HCT116 (cell line): Measurements from ENCODE around the gene ARFGEF3. TPM values are rescaled to one million over a fixed set of nuclear protein-coding genes. Genes with fewer than 3 reads are reported as not detected.

Experiments used
- ATAC-seq: fragments of 200-7000 bp; cut with Tn5 transposase; 2 replicates; pipeline ENCODE4 v1.9.1; 2020; ENCODE audit warnings: mild to moderate bottlenecking, moderate library complexity
- BruUV-seq: library from RNA; stranded (reverse); fragments of 400-500 nt; replicated peaks from 2 replicates; lab custom pipeline; 2021; lab: Mats Ljungman, UMichigan
- CTCF ChIA-PET: fragments of 300-600 bp; sonication (Branson Sonifier 250); formaldehyde crosslinking; loops from one replicate; lab custom pipeline; 2021; ENCODE audit warnings: antibody characterized with exemption; lab: Charles Lee
- POLR2A ChIA-PET: fragments of 300-600, 350-600 bp; sonication (Branson Sonifier 250); formaldehyde crosslinking; loops from one replicate; lab custom pipeline; 2021; ENCODE audit warnings: antibody characterized with exemption; lab: Charles Lee
- RAD21 ChIA-PET, 2 experiments: fragments of 300-600 bp; sonication (Branson Sonifier 250); formaldehyde crosslinking; loops; one replicate each; lab custom pipeline; 2023; ENCODE audit warnings: low total read pairs in 2 of 2; ENCODE audit not compliant: uncharacterized antibody in 2 of 2, unreplicated experiment in 2 of 2, low non-redundant PET in 1 of 2; lab: Charles Lee
- DNase-seq: peaks from one replicate; pipeline ENCODE4 v3.0.0-alpha.2; 2010; ENCODE audit warnings: low read depth, low spot score
- H2AFZ ChIP-seq: fragments of 200-600 bp; shearing (Covaris generic), sonication (generic); 2 replicates; pipeline ENCODE4 v1.6.1; 2017; ENCODE audit warnings: low read depth, mixed run types, mixed read lengths, antibody characterized with exemption, low read length; ENCODE audit not compliant: poor library complexity, severe bottlenecking
- H3K27ac ChIP-seq: 2 replicates; pipeline ENCODE4 v1.5.1; 2012; ENCODE audit warnings: low read depth, low read length
- H3K27me3 ChIP-seq: fragments of 200-600 bp; sonication (generic); 2 replicates; pipeline ENCODE4 v1.6.1; 2016; ENCODE audit warnings: mixed run types, low read length, mixed read lengths; ENCODE audit not compliant: insufficient read depth
- H3K36me3 ChIP-seq, 2 experiments: fragments of 200-500 bp in 1 of 2; fragments of 200-600 bp in 1 of 2; sonication (Bioruptor generic) in 1 of 2; sonication (generic) in 1 of 2; 2 replicates each; pipeline versions ENCODE4 v1.5.1 to v1.6.1; 2014 to 2016; ENCODE audit warnings: low read length in 2 of 2, inconsistent platforms in 1 of 2, mixed read lengths in 1 of 2, mixed run types in 1 of 2; ENCODE audit not compliant: insufficient read depth in 2 of 2, control insufficient read depth in 1 of 2
- H3K4me1 ChIP-seq, 2 experiments: fragments of 200-600 bp in 1 of 2; sonication (generic) in 1 of 2; 2 replicates each; pipeline versions ENCODE4 v1.5.1 to v1.6.1; 2012 to 2017; ENCODE audit warnings: low read length in 2 of 2, inconsistent platforms in 1 of 2, mild to moderate bottlenecking in 1 of 2, mixed read lengths in 1 of 2, mixed run types in 1 of 2, moderate library complexity in 1 of 2; ENCODE audit not compliant: insufficient read depth in 2 of 2, control insufficient read depth in 1 of 2
- H3K4me2 ChIP-seq: fragments of 200-600 bp; sonication (generic); 2 replicates; pipeline ENCODE4 v1.6.1; 2017; ENCODE audit warnings: mixed run types, low read length, mixed read lengths
- H3K4me3 ChIP-seq, 2 experiments: fragments of 200-600 bp in 1 of 2; sonication (generic) in 1 of 2; replicated peaks in 1 of 2; 2 replicates each; pipeline ENCODE4 v1.5.1; 2011 to 2016; ENCODE audit warnings: low read length in 2 of 2, control low read depth in 1 of 2, low read depth in 1 of 2, mild to moderate bottlenecking in 1 of 2, mixed read lengths in 1 of 2, mixed run types in 1 of 2
- H3K79me2 ChIP-seq: fragments of 200-600 bp; sonication (generic); 2 replicates; pipeline ENCODE4 v1.6.1; 2017; ENCODE audit warnings: mild to moderate bottlenecking, mixed run types, low read length, moderate library complexity, mixed read lengths; ENCODE audit not compliant: insufficient read depth
- H3K9ac ChIP-seq: fragments of 200-600 bp; sonication (generic); 2 replicates; pipeline ENCODE4 v1.6.1; 2016; ENCODE audit warnings: low read length, mixed read lengths
- H3K9me2 ChIP-seq: fragments of 200-600 bp; sonication (generic), shearing (Covaris generic); 2 replicates; pipeline ENCODE4 v1.6.1; 2017; ENCODE audit warnings: mixed run types, mild to moderate bottlenecking, moderate library complexity; ENCODE audit not compliant: insufficient read depth
- H3K9me3 ChIP-seq, 2 experiments: fragments of 200-500 bp in 1 of 2; fragments of 200-600 bp in 1 of 2; sonication (Bioruptor generic) in 1 of 2; sonication (generic) in 1 of 2; 2 replicates each; pipeline ENCODE4 v1.6.1; 2014 to 2017; ENCODE audit warnings: low read length in 2 of 2, mixed read lengths in 2 of 2, inconsistent platforms in 1 of 2, low read depth in 1 of 2, mild to moderate bottlenecking in 1 of 2, mixed run types in 1 of 2, moderate library complexity in 1 of 2; ENCODE audit not compliant: control insufficient read depth in 1 of 2, insufficient read depth in 1 of 2
- H4K20me1 ChIP-seq: fragments of 200-600 bp; sonication (generic), shearing (Covaris generic); 2 replicates; pipeline ENCODE4 v1.6.1; 2017; ENCODE audit warnings: mixed run types, mild to moderate bottlenecking, moderate library complexity; ENCODE audit not compliant: insufficient read depth
- CBX3 ChIP-seq: IDR thresholded peaks from 2 replicates; pipeline ENCODE4 v1.6.1; 2012; ENCODE audit warnings: low read depth
- CTCF ChIP-seq, 3 experiments: fragments of 200-600 bp in 1 of 3; sonication (generic) in 1 of 3; IDR thresholded peaks in 2 of 3; conservative IDR thresholded peaks in 1 of 3; 2 replicates each; pipeline ENCODE4 v1.5.1; 2012 to 2017; ENCODE audit warnings: low read depth in 2 of 3, low read length in 2 of 3, antibody characterized with exemption in 1 of 3, borderline replicate concordance in 1 of 3, control low read depth in 1 of 3, mild to moderate bottlenecking in 1 of 3, mixed read lengths in 1 of 3, mixed run types in 1 of 3, moderate library complexity in 1 of 3; ENCODE audit not compliant: insufficient read depth in 1 of 3
- EGR1 ChIP-seq: IDR thresholded peaks from 2 replicates; pipeline ENCODE4 v1.6.1; 2012; ENCODE audit warnings: low read depth
- ELF1 ChIP-seq: IDR thresholded peaks from 2 replicates; pipeline ENCODE4 v1.6.1; 2012; ENCODE audit warnings: low read depth, borderline replicate concordance
- FOSL1 ChIP-seq: IDR thresholded peaks from 2 replicates; pipeline ENCODE4 v1.6.1; 2012; ENCODE audit warnings: low read depth
- MAX ChIP-seq: IDR thresholded peaks from 2 replicates; pipeline ENCODE4 v1.6.1; 2012
- POLR2AphosphoS5 ChIP-seq: IDR thresholded peaks from 2 replicates; pipeline ENCODE4 v1.6.1; 2011; ENCODE audit warnings: mild to moderate bottlenecking, low read depth, low read length, moderate library complexity
- RAD21 ChIP-seq: IDR thresholded peaks from 2 replicates; pipeline ENCODE4 v1.6.1; 2012; ENCODE audit warnings: low read depth, mild to moderate bottlenecking
- REST ChIP-seq: IDR thresholded peaks from 2 replicates; pipeline ENCODE4 v1.6.1; 2012; ENCODE audit warnings: low read depth
- SIN3A ChIP-seq: IDR thresholded peaks from 2 replicates; pipeline ENCODE4 v1.6.1; 2012; ENCODE audit warnings: low read depth
- SP1 ChIP-seq: IDR thresholded peaks from 2 replicates; pipeline ENCODE4 v1.6.1; 2012; ENCODE audit warnings: low read depth
- SRF ChIP-seq: IDR thresholded peaks from 2 replicates; pipeline ENCODE4 v1.6.1; 2012; ENCODE audit warnings: low read depth
- ZFX ChIP-seq: fragments of 450-650 bp; IDR thresholded peaks from 2 replicates; pipeline ENCODE4 v1.6.1; 2017
- ZNF274 ChIP-seq: fragments of 200-500 bp; sonication (Bioruptor generic); IDR thresholded peaks from 2 replicates; pipeline ENCODE4 v1.6.1; 2014; ENCODE audit warnings: mild to moderate bottlenecking, low read depth, low read length, inconsistent platforms
- intact Hi-C: fragments of 100-400 bp; cut with micrococcal nuclease; formaldehyde crosslinking; loops from 2 replicates; pipeline ENCODE4 v1.10.0; 2022
- total RNA-seq: library from RNA; stranded (reverse); gene quantifications from one replicate; pipeline ENCODE4 v1.2.1, GENCODE V29; 2021; ENCODE audit not compliant: unreplicated experiment

The ARFGEF3 gene
- total RNA-seq, 1 experiment from 2014 or later, result 3.8 TPM

GRCh38 chr6:138246650-138247440, 85.1 kb downstream of the ARFGEF3 start:
- Histone ChIP-seq H3K27ac (no peak overlapping the region), H3K9me2 (no peaks in the 10 kb centered on the region), H3K9me3 (no peaks in the 10 kb centered on the region), H3K27me3 (no peaks in the 10 kb centered on the region), H3K4me2 (no peak overlapping the region), H4K20me1 (no peaks in the 10 kb centered on the region)
- BruUV-seq, result no TSS peak
- intact Hi-C loops, result no loop called here
- DNase-seq (no peak), ATAC-seq (no peak)
- POLR2A ChIA-PET, result no interaction called here
- TF ChIP-seq ELF1 (no peak), ZFX (no peak), SRF (no peak), CTCF (IDR thresholded peaks at IDR 0.05 in 2 of 3, conservative IDR thresholded peaks at IDR 0.05 in 1 of 3; ENCODE audit: borderline replicate concordance in 1 of 3, insufficient read depth in 1 of 3, low read depth in 2 of 3, low read length in 2 of 3) (no peak), MAX (no peak), SIN3A (no peak), CBX3 (no peak), FOSL1 (no peak), RAD21 (no peak), REST (no peak), SP1 (no peak), EGR1 (no peak), POLR2AphosphoS5 (no peak), ZNF274 (no peak)
- TF ChIP-seq, all 23 proteins: peak for 0
- Histone ChIP-seq H3K79me2 (no peaks in the 10 kb centered on the region), H3K4me3 (no peak overlapping the region), H3K9ac (no peak overlapping the region), H2AFZ (no peak overlapping the region), H3K36me3 (no peaks in the 10 kb centered on the region), H3K4me1 (no peaks in the 10 kb centered on the region)
- ChIA-PET CTCF (no interaction called here), RAD21 (no interaction called here)
